SK-N-SH (cell line): ENCODE measurements around the gene SBF2.

Experiments used
- CTCF ChIP-seq: fragments of 200-600 bp; sonication (generic); IDR thresholded peaks from 2 replicates; pipeline ENCODE4 v1.6.1; 2017; ENCODE audit warnings: antibody characterized with exemption, mild to moderate bottlenecking, moderate library complexity
- ELF1 ChIP-seq: IDR thresholded peaks from 2 replicates; pipeline ENCODE4 v1.4.0; 2012
- EP300 ChIP-seq, 2 experiments: IDR thresholded peaks; 2 replicates each; pipeline versions ENCODE4 v1.4.0 to v1.6.1; 2012; ENCODE audit warnings: borderline replicate concordance in 1 of 2, low read depth in 1 of 2, low read length in 1 of 2
- FOXM1 ChIP-seq: IDR thresholded peaks from 2 replicates; pipeline ENCODE4 v1.4.0; 2012; ENCODE audit warnings: low read depth, mild to moderate bottlenecking
- MAX ChIP-seq: IDR thresholded peaks from 2 replicates; pipeline ENCODE4 v1.4.0; 2012; ENCODE audit warnings: low read depth
- PBX3 ChIP-seq: IDR thresholded peaks from 2 replicates; pipeline ENCODE4; 2012
- POLR2AphosphoS5 ChIP-seq: IDR thresholded peaks from 2 replicates; pipeline ENCODE4 v1.6.1; 2012; ENCODE audit warnings: low read depth, low read length
- TAF1 ChIP-seq: IDR thresholded peaks from 2 replicates; pipeline ENCODE4 v1.6.1; 2012; ENCODE audit warnings: low read depth, mild to moderate bottlenecking, low read length, moderate library complexity, borderline replicate concordance
- USF2 ChIP-seq: fragments of 150-350 bp; IDR thresholded peaks from 2 replicates; pipeline ENCODE4 v1.6.1; 2017; ENCODE audit warnings: antibody characterized with exemption, low read length, low read depth, borderline replicate concordance

GRCh38 chr11:10291801-10292638 lies 2.0 kb downstream of the SBF2 start:
- TF ChIP-seq CTCF (no peak), USF2 (no peak), MAX (no peak), ELF1 (0 out of 2 replicates have a peak, but pooled peaks have one; percentile 10), POLR2AphosphoS5 (no peak), EP300 (IDR thresholded peaks at IDR 0.05; ENCODE audit: borderline replicate concordance in 1 of 2, low read depth in 1 of 2, low read length in 1 of 2) (no peak), TAF1 (no peak), FOXM1 (no peak), PBX3 (no peak)
